ENCODE results near the gene MARK1.
"Not testable (repeated sequence)": the region's sequence is repeated elsewhere in the genome, so short reads cannot be mapped to it uniquely, and the experiment has no call there.

Gene MARK1

DNA sequence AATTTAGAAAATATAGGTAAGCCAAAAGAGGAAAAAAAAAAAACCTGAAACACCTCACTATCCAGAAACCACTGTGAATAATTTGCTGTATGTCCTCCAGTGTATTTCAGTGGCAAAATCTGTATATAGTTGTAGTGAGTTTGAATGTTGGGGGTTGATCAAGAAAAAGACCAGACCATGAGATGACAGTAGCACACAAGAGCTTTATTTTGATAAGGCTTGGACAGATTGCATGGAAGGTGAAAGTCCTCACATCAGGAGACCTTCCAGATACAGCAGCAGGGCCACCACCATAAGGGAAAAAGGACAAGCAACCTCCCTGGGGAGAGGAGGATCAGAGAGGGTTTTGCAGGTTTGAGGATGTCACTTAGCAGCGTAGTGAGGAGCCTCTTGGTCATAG, 146.0 kb downstream of the MARK1 start:
- H3K4me3 ChIP-seq (replicated peaks in 1 of 2; ENCODE audit: low read depth in 2 of 2, low read length in 2 of 2), result no peak overlapping the region
- TF ChIP-seq, protein P1, sequence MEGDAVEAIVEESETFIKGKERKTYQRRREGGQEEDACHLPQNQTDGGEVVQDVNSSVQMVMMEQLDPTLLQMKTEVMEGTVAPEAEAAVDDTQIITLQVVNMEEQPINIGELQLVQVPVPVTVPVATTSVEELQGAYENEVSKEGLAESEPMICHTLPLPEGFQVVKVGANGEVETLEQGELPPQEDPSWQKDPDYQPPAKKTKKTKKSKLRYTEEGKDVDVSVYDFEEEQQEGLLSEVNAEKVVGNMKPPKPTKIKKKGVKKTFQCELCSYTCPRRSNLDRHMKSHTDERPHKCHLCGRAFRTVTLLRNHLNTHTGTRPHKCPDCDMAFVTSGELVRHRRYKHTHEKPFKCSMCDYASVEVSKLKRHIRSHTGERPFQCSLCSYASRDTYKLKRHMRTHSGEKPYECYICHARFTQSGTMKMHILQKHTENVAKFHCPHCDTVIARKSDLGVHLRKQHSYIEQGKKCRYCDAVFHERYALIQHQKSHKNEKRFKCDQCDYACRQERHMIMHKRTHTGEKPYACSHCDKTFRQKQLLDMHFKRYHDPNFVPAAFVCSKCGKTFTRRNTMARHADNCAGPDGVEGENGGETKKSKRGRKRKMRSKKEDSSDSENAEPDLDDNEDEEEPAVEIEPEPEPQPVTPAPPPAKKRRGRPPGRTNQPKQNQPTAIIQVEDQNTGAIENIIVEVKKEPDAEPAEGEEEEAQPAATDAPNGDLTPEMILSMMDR (IDR thresholded peaks at IDR 0.05; ENCODE audit: low read depth, low read length), result no peak
- DNase-seq (ENCODE audit: low read depth in 2 of 2), result no peak

DNA sequence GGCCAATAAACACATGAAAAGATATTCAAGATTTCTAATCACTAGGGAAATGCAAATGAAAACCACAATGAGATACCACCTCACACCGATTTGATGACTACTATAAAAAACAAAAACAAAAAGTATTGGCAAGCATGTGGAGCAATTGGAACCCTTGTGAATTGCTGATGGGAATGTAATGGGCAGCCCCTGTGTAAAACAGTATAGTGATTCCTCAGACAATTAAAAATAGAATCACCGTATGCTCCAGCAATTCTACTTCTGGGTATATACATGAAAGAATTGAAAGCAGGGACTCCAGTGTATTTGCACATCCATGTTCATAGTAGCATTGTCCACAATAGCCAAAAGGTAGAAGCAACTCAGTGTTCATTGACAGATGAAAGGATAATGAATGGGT, 149.3 kb downstream of the MARK1 start:
- TF ChIP-seq, protein P1 (IDR thresholded peaks at IDR 0.05; ENCODE audit: low read depth, low read length), result no peak
- no peak for DNase-seq (ENCODE audit: low read depth in 2 of 2)

DNA sequence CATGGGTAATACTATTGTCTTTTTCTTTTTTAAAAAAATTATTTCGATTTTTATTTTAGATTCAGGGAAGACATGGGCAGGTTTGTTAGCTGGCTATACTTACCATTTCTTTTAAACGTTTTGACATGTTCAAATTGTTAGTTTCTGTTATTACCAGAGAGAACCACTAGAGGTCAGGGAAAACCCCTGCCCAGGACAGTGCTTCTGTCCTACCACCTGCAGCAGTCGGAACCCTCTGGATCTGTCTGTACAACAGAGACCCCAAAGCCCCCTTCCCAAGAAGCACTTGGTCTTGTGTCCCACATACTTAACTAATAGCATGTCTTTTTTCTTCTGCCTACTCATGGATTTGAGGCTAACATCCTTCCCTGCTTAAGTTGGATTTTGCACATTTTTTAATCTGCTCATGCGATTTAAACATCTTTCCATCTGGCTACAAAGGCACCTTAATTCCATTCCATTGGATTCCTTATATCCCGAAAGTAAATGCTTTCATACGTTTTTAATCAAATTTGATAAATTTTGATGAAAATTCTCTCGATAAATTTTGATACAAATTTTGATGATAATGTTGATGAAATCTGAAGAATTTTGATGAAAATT, 152.2 kb downstream of the MARK1 start:
- TF ChIP-seq, protein P1 (IDR thresholded peaks at IDR 0.05; ENCODE audit: low read depth, low read length), result peak; percentile 73
- peak; percentile 58 to 62 for DNase-seq (ENCODE audit: low read depth in 2 of 2)
- H3K4me3 ChIP-seq (replicated peaks in 1 of 2; ENCODE audit: low read depth in 2 of 2, low read length in 2 of 2), result no peak overlapping the region

More for the DNA sequence above, 149.3 kb downstream of the MARK1 start:
- H3K4me3 ChIP-seq (replicated peaks in 1 of 2; ENCODE audit: low read depth in 2 of 2, low read length in 2 of 2), result no peak overlapping the region

DNA sequence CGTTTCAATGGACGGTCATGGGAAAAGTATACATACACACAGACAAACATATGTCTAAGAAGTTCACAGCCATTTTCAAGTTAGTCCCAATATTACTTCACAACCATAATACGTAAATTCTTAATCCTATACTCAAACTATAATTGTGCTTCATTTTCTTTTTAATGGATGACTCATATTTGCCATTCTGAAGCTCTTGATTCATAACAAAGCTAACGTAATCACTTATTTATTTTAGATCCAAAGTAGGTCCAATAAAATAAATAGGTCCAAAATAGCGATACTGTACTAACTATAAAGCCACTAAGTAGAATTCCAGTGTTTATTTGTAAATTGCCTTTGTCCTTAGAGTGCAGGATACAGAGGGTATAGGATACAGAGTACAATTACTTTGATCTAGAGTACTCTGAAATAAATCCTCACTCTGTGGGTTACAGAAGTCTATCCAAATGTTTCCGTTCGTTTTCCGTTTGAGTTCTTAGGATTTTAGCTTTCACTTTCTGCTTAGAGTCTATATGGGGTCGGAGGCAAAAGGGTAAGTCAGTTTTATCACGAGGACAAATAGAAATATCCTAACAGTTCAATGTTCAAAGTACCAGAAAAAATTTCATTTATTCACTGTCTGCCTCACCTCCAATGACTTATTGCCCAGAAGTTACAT, 153.4 kb downstream of the MARK1 start:
- DNase-seq (ENCODE audit: low read depth in 2 of 2), result peak in 1 of 2 donors; percentile 25
- TF ChIP-seq, protein P1 (IDR thresholded peaks at IDR 0.05; ENCODE audit: low read depth, low read length), result no peak
- no peak overlapping the region for H3K4me3 ChIP-seq (replicated peaks in 1 of 2; ENCODE audit: low read depth in 2 of 2, low read length in 2 of 2)

DNA sequence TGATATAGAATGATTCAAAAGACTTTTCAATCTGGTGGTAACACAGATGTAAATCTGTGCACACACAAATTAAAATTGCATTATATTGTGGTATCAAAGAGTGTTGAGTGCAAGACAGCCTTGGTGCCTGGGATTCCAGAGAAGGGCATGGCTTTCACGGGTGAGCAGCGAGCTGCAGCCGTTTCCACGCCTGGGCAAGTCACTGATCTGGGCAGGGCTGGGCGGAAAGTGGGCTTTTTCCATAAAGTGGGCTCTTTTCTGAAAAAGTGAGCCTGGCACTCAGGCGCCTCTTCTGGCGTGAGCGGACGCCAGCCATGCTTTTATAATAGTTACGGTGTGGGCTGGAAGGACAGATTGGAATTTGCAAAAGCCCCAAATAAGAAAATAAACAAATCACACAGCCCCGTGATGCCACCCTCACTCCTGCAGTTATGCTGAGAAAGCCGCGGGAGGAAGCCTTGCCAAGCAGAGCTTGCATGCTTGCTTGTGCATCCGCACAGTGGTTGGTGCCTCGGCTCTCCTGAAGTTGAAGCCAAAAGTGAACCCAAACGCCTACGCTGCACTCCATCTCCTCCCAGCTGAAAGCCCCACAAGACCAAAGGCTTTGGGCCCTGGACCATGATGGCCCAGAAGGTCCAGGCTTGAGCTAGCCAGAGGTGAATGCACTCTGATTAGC, 155.1 kb downstream of the MARK1 start:
- TF ChIP-seq, protein P1 (IDR thresholded peaks at IDR 0.05; ENCODE audit: low read depth, low read length), result no peak
- H3K4me3 ChIP-seq (replicated peaks in 1 of 2; ENCODE audit: low read depth in 2 of 2, low read length in 2 of 2), result no peak overlapping the region
- no peak for DNase-seq (ENCODE audit: low read depth in 2 of 2)

DNA sequence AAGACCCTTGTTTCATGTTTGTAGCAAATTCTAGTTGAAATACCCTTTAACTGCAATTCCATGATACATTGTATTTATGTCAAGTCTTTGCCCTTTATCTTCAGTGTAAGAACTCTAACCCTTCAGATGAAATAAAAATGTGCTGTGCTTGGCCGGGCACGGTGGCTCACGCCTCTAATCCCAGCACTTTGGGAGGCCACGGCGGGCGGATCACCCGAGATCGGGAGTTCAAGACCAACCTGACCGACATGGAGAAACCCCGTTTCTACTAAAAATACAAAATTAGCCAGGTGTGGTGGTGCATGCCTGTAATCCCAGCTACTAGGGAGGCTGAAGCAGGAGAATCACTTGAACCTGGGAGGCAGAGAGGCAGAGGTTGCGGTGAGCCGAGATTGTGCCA, 155.8 kb downstream of the MARK1 start:
- not testable (repeated sequence) for DNase-seq (ENCODE audit: low read depth in 2 of 2); H3K4me3 ChIP-seq (replicated peaks in 1 of 2; ENCODE audit: low read depth in 2 of 2, low read length in 2 of 2)

DNA sequence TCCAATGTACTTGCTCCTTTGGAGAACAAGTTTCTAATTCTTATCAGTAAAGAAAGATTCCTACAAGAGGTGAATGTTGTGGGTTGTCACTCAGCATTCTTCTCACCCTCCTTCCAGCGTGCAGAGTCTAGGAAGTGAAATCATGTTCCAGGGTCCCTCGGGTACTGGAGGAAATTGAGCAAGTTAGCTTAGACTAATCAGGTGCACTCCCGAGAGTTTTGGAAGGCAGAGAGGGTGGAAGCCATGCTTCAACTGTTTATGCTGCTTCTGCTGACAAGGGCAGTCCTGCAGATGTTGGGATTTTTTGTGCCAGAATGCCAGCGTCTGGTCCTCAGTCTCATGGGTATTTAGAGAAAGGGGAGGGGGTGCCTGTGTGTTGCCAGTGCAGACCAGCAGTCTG, 157.0 kb downstream of the MARK1 start:
- TF ChIP-seq, protein P1 (IDR thresholded peaks at IDR 0.05; ENCODE audit: low read depth, low read length), result no peak
- peak; percentile 11 to 37 for DNase-seq (ENCODE audit: low read depth in 2 of 2)
- no peak overlapping the region for H3K4me3 ChIP-seq (replicated peaks in 1 of 2; ENCODE audit: low read depth in 2 of 2, low read length in 2 of 2)
